GM12892 (cell line): ENCODE results near the gene GPR180.

Experiments
- POLR2A ChIP-seq: IDR thresholded peaks from 2 replicates; pipeline ENCODE4 v1.6.1; 2011; ENCODE audit warnings: low read depth, low read length, control low read depth
- POLR2AphosphoS5 ChIP-seq: IDR thresholded peaks from 2 replicates; pipeline ENCODE4 v1.6.1; 2011; ENCODE audit warnings: low read depth, low read length, control low read depth
- TAF1 ChIP-seq: IDR thresholded peaks from 2 replicates; pipeline ENCODE4 v1.6.1; 2011; ENCODE audit warnings: low read depth, mild to moderate bottlenecking, control low read depth, low read length, borderline replicate concordance

DNA sequence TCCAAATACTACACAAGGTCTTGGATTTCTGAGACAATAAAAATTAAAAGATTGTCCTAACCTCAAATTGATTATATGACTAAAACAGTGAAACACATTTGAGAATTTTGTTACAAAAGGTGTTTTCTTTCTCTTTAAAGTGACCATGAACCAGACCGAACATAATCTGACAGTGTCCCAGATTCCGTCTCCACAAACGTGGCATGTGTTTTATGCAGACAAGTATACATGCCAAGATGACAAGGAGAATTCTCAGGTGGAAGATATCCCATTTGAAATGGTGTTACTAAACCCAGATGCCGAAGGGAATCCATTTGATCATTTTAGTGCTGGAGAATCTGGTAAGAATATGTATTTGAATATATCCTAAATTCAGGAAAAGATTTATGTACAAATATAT, 10.4 kb downstream of the GPR180 start:
- TF ChIP-seq POLR2A (no peak), POLR2AphosphoS5 (no peak), TAF1 (no peak)
